Stimulated activated naive B cell treated with anti-CD40 and anti-IgM and Interleukin-4, amounts not matched to agents 10 μg/mL and 1 μg/mL and 100 μg/mL, for 72 hours (primary cell): ENCODE measurements around the gene CDC42SE2.
"Not testable (repeated sequence)": the region's sequence is repeated elsewhere in the genome, so short reads cannot be mapped to it uniquely, and the experiment has no call there.

Source experiments
- ATAC-seq, 2 donors: fragments of 150-1000 bp; cut with Tn5 transposase; replicated peaks; 2 replicates each; pipeline ENCODE4 v1.10.0; 2021; ENCODE audit warnings: moderate library complexity in 1 of 2
- DNase-seq: peaks from one replicate; pipeline ENCODE4 v3.0.0; 2021
- H3K27ac Mint-ChIP-seq: one replicate; pipeline ENCODE4 v1.8.0; 2022; ENCODE audit warnings: mild to moderate bottlenecking, mixed read lengths
- H3K27me3 Mint-ChIP-seq, 2 donors: one replicate each; pipeline ENCODE4 v1.8.0; 2022; ENCODE audit warnings: mixed read lengths in 2 of 2
- H3K36me3 Mint-ChIP-seq, 2 donors: one replicate each; pipeline ENCODE4 v1.8.0; 2022; ENCODE audit warnings: mixed read lengths in 2 of 2, mild to moderate bottlenecking in 1 of 2
- H3K4me1 Mint-ChIP-seq, 2 donors: one replicate each; pipeline ENCODE4 v1.8.0; 2022; ENCODE audit warnings: mixed read lengths in 2 of 2, mild to moderate bottlenecking in 1 of 2
- H3K4me3 Mint-ChIP-seq, 2 donors: one replicate each; pipeline ENCODE4 v1.8.0; 2022; ENCODE audit warnings: mild to moderate bottlenecking in 2 of 2, mixed read lengths in 2 of 2, moderate library complexity in 1 of 2
- H3K9me3 Mint-ChIP-seq, 2 donors: one replicate each; pipeline ENCODE4 v1.8.0; 2022; ENCODE audit warnings: mixed read lengths in 2 of 2, mild to moderate bottlenecking in 1 of 2

Gene CDC42SE2

GRCh38 chr5:131364507-131365050 lies 100.7 kb downstream of the CDC42SE2 start:
- Mint-ChIP-seq H3K4me1 (peaks cover 23 to 56% of the 10 kb centered on the region in 2 donors), H3K27ac (peak overlapping the region; percentile 0), H3K36me3 (peaks cover 43 to 66% of the 10 kb centered on the region in 2 donors), H3K9me3 (peaks cover 0 to 2% of the 10 kb centered on the region in 2 donors), H3K4me3 (no peak overlapping the region), H3K27me3 (no peaks in the 10 kb centered on the region)
- ATAC-seq (no peak), DNase-seq (no peak)

- Mint-ChIP-seq H3K27me3 (no peaks in the 10 kb centered on the region), H3K4me1 (peaks cover 27 to 67% of the 10 kb centered on the region in 2 donors), H3K27ac (no peak overlapping the region), H3K9me3 (peaks cover 0 to 2% of the 10 kb centered on the region in 2 donors), H3K4me3 (no peak overlapping the region), H3K36me3 (peaks cover 36 to 56% of the 10 kb centered on the region in 2 donors)
- ATAC-seq = no peak
- DNase-seq = no peak
These were observed 102.6 kb downstream of the CDC42SE2 start for GRCh38 chr5:131366428-131366827.

GRCh38 chr5:131367219-131367860 lies 103.5 kb downstream of the CDC42SE2 start:
- H3K36me3 Mint-ChIP-seq = peaks cover 29 to 56% of the 10 kb centered on the region in 2 donors
- ATAC-seq (no peak), DNase-seq (no peak)
- no peaks in the 10 kb centered on the region for H3K27me3 Mint-ChIP-seq
- peak overlapping the region; percentile 14 for H3K27ac Mint-ChIP-seq
- peaks cover 0 to 4% of the 10 kb centered on the region in 2 donors for H3K9me3 Mint-ChIP-seq
- H3K4me1 Mint-ChIP-seq = peaks cover 29 to 69% of the 10 kb centered on the region in 2 donors
- no peak overlapping the region for H3K4me3 Mint-ChIP-seq

GRCh38 chr5:131368866-131369265 lies 105.0 kb downstream of the CDC42SE2 start:
- H3K27ac Mint-ChIP-seq = peak overlapping the region; percentile 47
- DNase-seq = no peak
- H3K9me3 Mint-ChIP-seq = peaks cover 0 to 4% of the 10 kb centered on the region in 2 donors
- no peak overlapping the region for H3K4me3 Mint-ChIP-seq
- peaks cover 37 to 81% of the 10 kb centered on the region in 2 donors for H3K4me1 Mint-ChIP-seq
- peaks cover 32 to 63% of the 10 kb centered on the region in 2 donors for H3K36me3 Mint-ChIP-seq
- ATAC-seq = no peak
- no peaks in the 10 kb centered on the region for H3K27me3 Mint-ChIP-seq

- ATAC-seq (no peak), DNase-seq (no peak)
- Mint-ChIP-seq H3K27ac (no peak overlapping the region), H3K4me1 (peaks cover 35 to 78% of the 10 kb centered on the region in 2 donors), H3K36me3 (peaks cover 26 to 57% of the 10 kb centered on the region in 2 donors), H3K9me3 (peaks cover 0 to 4% of the 10 kb centered on the region in 2 donors), H3K27me3 (no peaks in the 10 kb centered on the region), H3K4me3 (no peak overlapping the region)
These were observed 105.7 kb downstream of the CDC42SE2 start for GRCh38 chr5:131369558-131369957.

GRCh38 chr5:131371835-131372234 lies 108.0 kb downstream of the CDC42SE2 start:
- Mint-ChIP-seq H3K27ac (peak overlapping the region; percentile 88), H3K36me3 (peaks cover 23 to 59% of the 10 kb centered on the region in 2 donors), H3K4me3 (no peak overlapping the region), H3K9me3 (peaks cover 0 to 4% of the 10 kb centered on the region in 2 donors), H3K4me1 (peaks cover 42 to 83% of the 10 kb centered on the region in 2 donors), H3K27me3 (no peaks in the 10 kb centered on the region)
- no peak for ATAC-seq
- DNase-seq = no peak

- H3K27me3 Mint-ChIP-seq = no peaks in the 10 kb centered on the region
- peak overlapping the region; percentile 83 for H3K27ac Mint-ChIP-seq
- ATAC-seq (no peak), DNase-seq (no peak)
- peaks cover 37 to 80% of the 10 kb centered on the region in 2 donors for H3K4me1 Mint-ChIP-seq
- peaks cover 16 to 50% of the 10 kb centered on the region in 2 donors for H3K36me3 Mint-ChIP-seq
- peaks cover 0 to 3% of the 10 kb centered on the region in 2 donors for H3K9me3 Mint-ChIP-seq
- H3K4me3 Mint-ChIP-seq = peak overlapping the region; percentile 14 to 31
These were observed 109.4 kb downstream of the CDC42SE2 start for GRCh38 chr5:131373265-131373664.

GRCh38 chr5:131375351-131375750 lies 111.5 kb downstream of the CDC42SE2 start:
- peaks cover 0 to 2% of the 10 kb centered on the region in 2 donors for H3K9me3 Mint-ChIP-seq
- DNase-seq = no peak

GRCh38 chr5:131377346-131377745 lies 113.5 kb downstream of the CDC42SE2 start:
- H3K36me3 Mint-ChIP-seq = peaks cover 21 to 38% of the 10 kb centered on the region in 2 donors
- peaks cover 40 to 75% of the 10 kb centered on the region in 2 donors for H3K4me1 Mint-ChIP-seq
- DNase-seq = no peak
- no peak overlapping the region for H3K4me3 Mint-ChIP-seq
- no peak for ATAC-seq
- peaks cover 2 to 4% of the 10 kb centered on the region in 2 donors for H3K9me3 Mint-ChIP-seq
- H3K27me3 Mint-ChIP-seq = no peaks in the 10 kb centered on the region
- peak overlapping the region; percentile 75 for H3K27ac Mint-ChIP-seq

More at GRCh38 chr5:131375351-131375750, 111.5 kb downstream of the CDC42SE2 start:
- ATAC-seq = peak; percentile 38
- peaks cover 12 to 33% of the 10 kb centered on the region in 2 donors for H3K36me3 Mint-ChIP-seq
- peaks cover 34 to 74% of the 10 kb centered on the region in 2 donors for H3K4me1 Mint-ChIP-seq
- peak overlapping the region; percentile 49 to 71 for H3K4me3 Mint-ChIP-seq
- H3K27ac Mint-ChIP-seq = peak overlapping the region; percentile 86
- no peaks in the 10 kb centered on the region for H3K27me3 Mint-ChIP-seq

- no peaks in the 10 kb centered on the region for H3K27me3 Mint-ChIP-seq
- ATAC-seq (no peak), DNase-seq (no peak)
- peaks cover 21 to 36% of the 10 kb centered on the region in 2 donors for H3K36me3 Mint-ChIP-seq
- H3K9me3 Mint-ChIP-seq = peaks cover 2 to 4% of the 10 kb centered on the region in 2 donors
- peaks cover 43 to 76% of the 10 kb centered on the region in 2 donors for H3K4me1 Mint-ChIP-seq
- H3K27ac Mint-ChIP-seq = peak overlapping the region; percentile 75
- no peak overlapping the region for H3K4me3 Mint-ChIP-seq
These were observed 114.0 kb downstream of the CDC42SE2 start for GRCh38 chr5:131377785-131378325.

- ATAC-seq (peak; percentile 10 to 22), DNase-seq (no peak)
- Mint-ChIP-seq H3K36me3 (peaks cover 14 to 28% of the 10 kb centered on the region in 2 donors), H3K4me3 (peak overlapping the region in 1 of 2 donors; percentile 12), H3K27ac (peak overlapping the region; percentile 96), H3K27me3 (no peaks in the 10 kb centered on the region), H3K9me3 (peaks cover 2 to 4% of the 10 kb centered on the region in 2 donors), H3K4me1 (peaks cover 37 to 72% of the 10 kb centered on the region in 2 donors)
These were observed 115.1 kb downstream of the CDC42SE2 start for GRCh38 chr5:131378721-131379541.

GRCh38 chr5:131379723-131380122 lies 115.9 kb downstream of the CDC42SE2 start:
- Mint-ChIP-seq H3K36me3 (peaks cover 14 to 29% of the 10 kb centered on the region in 2 donors), H3K27me3 (no peaks in the 10 kb centered on the region), H3K4me1 (peaks cover 40 to 74% of the 10 kb centered on the region in 2 donors), H3K9me3 (peaks cover 2 to 4% of the 10 kb centered on the region in 2 donors), H3K27ac (peak overlapping the region; percentile 96), H3K4me3 (peak overlapping the region; percentile 14 to 39)
- ATAC-seq (peak; percentile 78 to 83), DNase-seq (peak; percentile 66)

GRCh38 chr5:131380238-131380637 lies 116.4 kb downstream of the CDC42SE2 start:
- Mint-ChIP-seq H3K36me3 (peaks cover 14 to 30% of the 10 kb centered on the region in 2 donors), H3K4me1 (peaks cover 40 to 70% of the 10 kb centered on the region in 2 donors), H3K27ac (peak overlapping the region; percentile 95)
- peak in 1 of 2 donors; percentile 1 for ATAC-seq
- H3K9me3 Mint-ChIP-seq, H3K4me3 Mint-ChIP-seq, DNase-seq, H3K27me3 Mint-ChIP-seq: not testable (repeated sequence)

GRCh38 chr5:131381021-131381420 lies 117.2 kb downstream of the CDC42SE2 start:
- H3K4me3 Mint-ChIP-seq = peak overlapping the region; percentile 36 to 42
- ATAC-seq = no peak
- no peak for DNase-seq
- H3K36me3 Mint-ChIP-seq = peaks cover 15 to 33% of the 10 kb centered on the region in 2 donors
- peaks cover 2 to 4% of the 10 kb centered on the region in 2 donors for H3K9me3 Mint-ChIP-seq
- H3K27me3 Mint-ChIP-seq = no peaks in the 10 kb centered on the region
- peaks cover 38 to 70% of the 10 kb centered on the region in 2 donors for H3K4me1 Mint-ChIP-seq
- H3K27ac Mint-ChIP-seq = peak overlapping the region; percentile 95
